Fibroblast of pulmonary artery (primary cell): ENCODE measurements around the gene TCEA2.
"Not testable (repeated sequence)": the region's sequence is repeated elsewhere in the genome, so short reads cannot be mapped to it uniquely, and the experiment has no call there.

Source experiments
- DNase-seq: peaks from one replicate; pipeline ENCODE4 v3.0.0-alpha.2; 2010; ENCODE audit warnings: low read depth
- H3K4me3 ChIP-seq: replicated peaks from 2 replicates; pipeline ENCODE4 v1.5.1; 2011; ENCODE audit warnings: low read depth, mild to moderate bottlenecking, control low read depth, low read length, moderate library complexity
- CTCF ChIP-seq: IDR thresholded peaks from 2 replicates; pipeline ENCODE4 v1.5.1; 2011; ENCODE audit warnings: mild to moderate bottlenecking, control low read depth, low read length, inconsistent platforms; ENCODE audit errors: missing control alignments

The TCEA2 gene

GRCh38 chr20:64115171-64115911, 52.3 kb downstream of the TCEA2 start:
- H3K4me3 ChIP-seq = no peak overlapping the region
- TF ChIP-seq CTCF = no peak
- DNase-seq = no peak

- H3K4me3 ChIP-seq = no peak overlapping the region
- no peak for TF ChIP-seq CTCF
- no peak for DNase-seq
Observed at GRCh38 chr20:64116016-64116415, 53.0 kb downstream of the TCEA2 start.

GRCh38 chr20:64116541-64117431, 53.8 kb downstream of the TCEA2 start:
- DNase-seq = no peak
- TF ChIP-seq CTCF = no peak
- no peak overlapping the region for H3K4me3 ChIP-seq

- not testable (repeated sequence) for H3K4me3 ChIP-seq, DNase-seq
Observed at GRCh38 chr20:64117432-64117777, 54.4 kb downstream of the TCEA2 start.

GRCh38 chr20:64119301-64119680, 56.3 kb downstream of the TCEA2 start:
- DNase-seq = no peak
- no peak for TF ChIP-seq CTCF
- no peak overlapping the region for H3K4me3 ChIP-seq

GRCh38 chr20:64119681-64120341, 56.8 kb downstream of the TCEA2 start:
- H3K4me3 ChIP-seq = no peak overlapping the region
- TF ChIP-seq CTCF = no peak
- DNase-seq = peak; percentile 7

GRCh38 chr20:64121586-64121985, 58.6 kb downstream of the TCEA2 start:
- DNase-seq = no peak
- no peak overlapping the region for H3K4me3 ChIP-seq
- TF ChIP-seq CTCF = no peak
